Endodermal cell (in vitro differentiated cells): ENCODE data around the gene KATNIP. TPM values are rescaled to one million over a fixed set of nuclear protein-coding genes. Genes with fewer than 3 reads are reported as not detected.

Experiments used
- DNase-seq: peaks from one replicate; pipeline ENCODE4 v3.0.0-alpha.2; 2017
- H3K27ac ChIP-seq: 2 replicates; pipeline ENCODE4 v1.5.1; 2013; ENCODE audit warnings: mild to moderate bottlenecking, low read depth, low read length, moderate library complexity
- H3K27me3 ChIP-seq: 2 replicates; pipeline ENCODE4 v1.6.1; 2013; ENCODE audit warnings: mild to moderate bottlenecking, low read length, moderate library complexity; ENCODE audit not compliant: insufficient read depth, control insufficient read depth, poor library complexity, severe bottlenecking
- H3K36me3 ChIP-seq: 2 replicates; pipeline ENCODE4 v1.7.0; 2013; ENCODE audit warnings: mild to moderate bottlenecking, low read length, moderate library complexity; ENCODE audit not compliant: control insufficient read depth, insufficient read depth
- H3K4me1 ChIP-seq: one replicate; pipeline ENCODE4 v1.7.0; 2013; ENCODE audit warnings: low read length; ENCODE audit not compliant: control insufficient read depth, insufficient read depth
- H3K4me3 ChIP-seq: 2 replicates; pipeline ENCODE4 v1.5.1; 2013; ENCODE audit warnings: mild to moderate bottlenecking, low read length, moderate library complexity
- H3K9ac ChIP-seq: 2 replicates; pipeline ENCODE4 v1.6.1; 2013; ENCODE audit warnings: mild to moderate bottlenecking, low read length, moderate library complexity; ENCODE audit not compliant: poor library complexity, severe bottlenecking; ENCODE audit errors: extremely low read depth
- H3K9me3 ChIP-seq: 2 replicates; pipeline ENCODE4 v1.6.1; 2013; ENCODE audit warnings: mild to moderate bottlenecking, low read length, moderate library complexity; ENCODE audit not compliant: control insufficient read depth
- H3K27ac Mint-ChIP-seq: 2 replicates; pipeline ENCODE4 v1.8.0; 2020; ENCODE audit warnings: mixed read lengths
- H3K27me3 Mint-ChIP-seq: 2 replicates; pipeline ENCODE4 v1.8.0; 2021; ENCODE audit warnings: mild to moderate bottlenecking, mixed read lengths; ENCODE audit not compliant: insufficient read depth
- H3K36me3 Mint-ChIP-seq: 2 replicates; pipeline ENCODE4 v1.8.0; 2020; ENCODE audit warnings: low read depth, mixed read lengths
- H3K4me1 Mint-ChIP-seq: 2 replicates; pipeline ENCODE4 v1.8.0; 2020; ENCODE audit warnings: mixed read lengths
- H3K4me3 Mint-ChIP-seq: 2 replicates; pipeline ENCODE4 v1.8.0; 2020; ENCODE audit warnings: mild to moderate bottlenecking, moderate library complexity, mixed read lengths
- H3K9me3 Mint-ChIP-seq: 2 replicates; pipeline ENCODE4 v1.8.0; 2020; ENCODE audit warnings: mild to moderate bottlenecking, mixed read lengths
- CTCF ChIP-seq: fragments of 200-600 bp; sonication (generic); conservative IDR thresholded peaks from 2 replicates; pipeline ENCODE4 v1.5.0; 2021; ENCODE audit warnings: antibody characterized with exemption, mild to moderate bottlenecking
- WGBS, 2 experiments: methylation state at CpG; one replicate each; pipeline versions ENCODE4 v1.1.5 to v1.1.7; 2013; ENCODE audit warnings: missing lambda C conversion rate in 2 of 2, mixed read lengths in 1 of 2; ENCODE audit not compliant: insufficient coverage in 1 of 2, insufficient read length in 1 of 2; 5-methylcytosine and 5-hydroxymethylcytosine counted together
- total RNA-seq, 2 donors: library from RNA; stranded (reverse); fragmentation: NEBNext Ultra II Directional in 1 of 2; extraction: Animal tissue kit (Norgen Biotek cat#: 25700) in 1 of 2; gene quantifications; 2 replicates in 1 of 2; 3 replicates in 1 of 2; pipeline ENCODE4 v1.2.1, GENCODE V29; 2021

The KATNIP gene
- total RNA-seq, 2 donors from 2014 or later, result 33.6 to 39.1 TPM

- no peak overlapping the region for H3K27ac Mint-ChIP-seq
- Histone ChIP-seq H3K36me3 (peaks cover 5% of the 10 kb centered on the region), H3K27ac (no peak overlapping the region), H3K9ac (no peak overlapping the region), H3K4me3 (no peak overlapping the region), H3K4me1 (no peaks in the 10 kb centered on the region), H3K9me3 (no peaks in the 10 kb centered on the region), H3K27me3 (no peaks in the 10 kb centered on the region)
- DNase-seq, result no peak
- no peak overlapping the region for H3K4me3 Mint-ChIP-seq
- 97 to 98% methylated on average over 6 to 8 of the region's 8 CpGs for WGBS, 2 experiments
- H3K36me3 Mint-ChIP-seq, result peaks cover 10% of the 10 kb centered on the region
- peaks cover 2% of the 10 kb centered on the region for H3K4me1 Mint-ChIP-seq
- no peak for TF ChIP-seq CTCF
- no peaks in the 10 kb centered on the region for H3K27me3 Mint-ChIP-seq
- no peaks in the 10 kb centered on the region for H3K9me3 Mint-ChIP-seq
Measured at GRCh38 chr16:27561216-27561615, 11.3 kb downstream of the KATNIP start.

GRCh38 chr16:27564224-27564623, 14.3 kb downstream of the KATNIP start:
- WGBS, 2 experiments, result 96 to 100% methylated on average over 5 of the region's 5 CpGs
- TF ChIP-seq CTCF, result no peak
- Histone ChIP-seq H3K36me3 (no peaks in the 10 kb centered on the region), H3K4me1 (no peaks in the 10 kb centered on the region), H3K27ac (no peak overlapping the region), H3K9ac (no peak overlapping the region), H3K27me3 (no peaks in the 10 kb centered on the region), H3K4me3 (no peak overlapping the region), H3K9me3 (no peaks in the 10 kb centered on the region)
- Mint-ChIP-seq H3K36me3 (peaks cover 5% of the 10 kb centered on the region), H3K4me1 (peaks cover 2% of the 10 kb centered on the region), H3K27ac (no peak overlapping the region), H3K4me3 (no peak overlapping the region), H3K9me3 (no peaks in the 10 kb centered on the region), H3K27me3 (no peaks in the 10 kb centered on the region)
- no peak for DNase-seq

GRCh38 chr16:27566417-27566816, 16.5 kb downstream of the KATNIP start:
- H3K4me3 ChIP-seq, result no peak overlapping the region
- no peak overlapping the region for H3K27ac ChIP-seq
- no peak for DNase-seq
- H3K27me3 ChIP-seq, result no peaks in the 10 kb centered on the region
- Mint-ChIP-seq H3K27ac (no peak overlapping the region), H3K9me3 (no peaks in the 10 kb centered on the region), H3K36me3 (peaks cover 7% of the 10 kb centered on the region), H3K4me1 (no peaks in the 10 kb centered on the region), H3K27me3 (no peaks in the 10 kb centered on the region), H3K4me3 (no peak overlapping the region)
- 95% methylated on average over 5 to 6 of the region's 6 CpGs for WGBS, 2 experiments
- H3K9me3 ChIP-seq, result no peaks in the 10 kb centered on the region
- peaks cover 4% of the 10 kb centered on the region for H3K36me3 ChIP-seq
- H3K9ac ChIP-seq, result no peak overlapping the region
- no peak for TF ChIP-seq CTCF
- H3K4me1 ChIP-seq, result peaks cover 6% of the 10 kb centered on the region
